GM12878 (cell line): ENCODE data around the gene ZPBP2. TPM values are rescaled to one million over a fixed set of nuclear protein-coding genes. Genes with fewer than 3 reads are reported as not detected.

ENCODE experiments used
- ATAC-seq: fragments of 200-7000 bp; cut with Tn5 transposase; 3 replicates; pipeline ENCODE4 v1.9.1; 2020; ENCODE audit warnings: mild to moderate bottlenecking, moderate library complexity
- BruUV-seq: library from RNA; stranded (reverse); fragments of 400-500 nt; replicated peaks from 2 replicates; lab custom pipeline; 2021; lab: Mats Ljungman, UMichigan
- CTCF ChIA-PET: fragments of 300-600 bp; sonication (Branson Sonifier 250); formaldehyde crosslinking; extraction: SDS; loops from one replicate; lab custom pipeline; 2021; ENCODE audit warnings: inconsistent platforms; lab: Yijun Ruan, JAX
- POLR2A ChIA-PET: fragments of 350-600 bp; formaldehyde crosslinking; extraction: SDS; loops from one replicate; lab custom pipeline; 2021; ENCODE audit warnings: inconsistent platforms; lab: Charles Lee
- RAD21 ChIA-PET: fragments of 300-600 bp; sonication (Branson Sonifier 250); formaldehyde crosslinking; loops from one replicate; lab custom pipeline; 2023; ENCODE audit warnings: antibody characterized with exemption; ENCODE audit not compliant: unreplicated experiment; lab: Charles Lee
- SMC1A ChIA-PET: fragments of 300-600 bp; sonication (Branson Sonifier 250); formaldehyde crosslinking; loops from one replicate; lab custom pipeline; 2023; ENCODE audit not compliant: unreplicated experiment, uncharacterized antibody; lab: Charles Lee
- DNase-seq: peaks from one replicate; pipeline ENCODE4 v3.0.0-alpha.2; 2011; ENCODE audit warnings: low read depth, low spot score
- FAIRE-seq: peaks from 3 replicates; lab custom pipeline; 2011; peaks lifted over from hg19 to GRCh38; lab: Jason Lieb, UNC
- H2AFZ ChIP-seq: 2 replicates; pipeline ENCODE4 v1.6.0; 2011; ENCODE audit warnings: low read depth, low read length, control low read depth; ENCODE audit not compliant: control insufficient read depth
- H3K27ac ChIP-seq: 2 replicates; pipeline ENCODE4 v1.5.1; 2011; ENCODE audit warnings: control low read depth; ENCODE audit not compliant: control insufficient read depth, insufficient read depth
- H3K27me3 ChIP-seq, 2 experiments: replicated peaks in 1 of 2; 2 replicates each; pipeline versions ENCODE4 v1.6.0 to v1.6.1; 2011; ENCODE audit warnings: low read length in 1 of 2; ENCODE audit not compliant: control insufficient read depth in 2 of 2, insufficient read depth in 2 of 2
- H3K36me3 ChIP-seq, 2 experiments: 2 replicates each; pipeline ENCODE4 v1.5.1; 2011; ENCODE audit warnings: low read length in 1 of 2; ENCODE audit not compliant: control insufficient read depth in 2 of 2, insufficient read depth in 2 of 2
- H3K4me1 ChIP-seq: 2 replicates; pipeline ENCODE4 v1.6.1; 2011; ENCODE audit warnings: mild to moderate bottlenecking, low read length, moderate library complexity, mixed read lengths; ENCODE audit not compliant: control insufficient read depth, insufficient read depth
- H3K4me2 ChIP-seq: 2 replicates; pipeline ENCODE4 v1.6.0; 2011; ENCODE audit warnings: control low read depth; ENCODE audit not compliant: control insufficient read depth, insufficient read depth
- H3K4me3 ChIP-seq: fragments of 200-600 bp; sonication (generic); 2 replicates; pipeline ENCODE4 v1.5.1; 2016
- H3K79me2 ChIP-seq: 2 replicates; pipeline ENCODE4 v1.6.0; 2011; ENCODE audit warnings: low read length; ENCODE audit not compliant: control insufficient read depth, insufficient read depth
- H3K9ac ChIP-seq: 2 replicates; pipeline ENCODE4 v1.8.0; 2011; ENCODE audit warnings: low read length, control low read depth, mixed read lengths; ENCODE audit not compliant: control insufficient read depth, insufficient read depth
- H3K9me3 ChIP-seq: replicated peaks from 3 replicates; pipeline ENCODE4 v1.5.1; 2011; ENCODE audit warnings: mild to moderate bottlenecking, low read length; ENCODE audit not compliant: control insufficient read depth, insufficient read depth
- H4K20me1 ChIP-seq: 2 replicates; pipeline ENCODE4 v1.6.0; 2011; ENCODE audit not compliant: control insufficient read depth, insufficient read depth
- CHD4 ChIP-seq: fragments of 200-600 bp; sonication (generic); IDR thresholded peaks from 2 replicates; pipeline ENCODE4 v1.6.1; 2016; ENCODE audit warnings: mild to moderate bottlenecking
- MEF2B ChIP-seq: fragments of 450-650 bp; IDR thresholded peaks from 2 replicates; pipeline ENCODE4 v1.6.1; 2018; ENCODE audit warnings: mild to moderate bottlenecking, moderate library complexity; ENCODE audit not compliant: partially characterized antibody, poor library complexity, severe bottlenecking
- NR2C1 ChIP-seq: fragments of 450-650 bp; IDR thresholded peaks from 2 replicates; pipeline ENCODE4 v1.6.1; 2017; ENCODE audit warnings: antibody characterized with exemption, mild to moderate bottlenecking, moderate library complexity
- POLR2A ChIP-seq: IDR thresholded peaks from 2 replicates; pipeline ENCODE4 v1.6.1; 2011; ENCODE audit warnings: low read depth, mild to moderate bottlenecking, low read length
- POLR2AphosphoS5 ChIP-seq: IDR thresholded peaks from 2 replicates; pipeline ENCODE4 v1.6.1; 2011; ENCODE audit warnings: mild to moderate bottlenecking, low read length, inconsistent platforms
- WGBS: methylation state at CpG from one replicate; pipeline ENCODE4 v1.1.6; 2016; ENCODE audit warnings: low lambda C conversion rate; ENCODE audit not compliant: insufficient replicate concordance, insufficient coverage; ENCODE audit errors: missing lambda C conversion rate; 5-methylcytosine and 5-hydroxymethylcytosine counted together
- in situ Hi-C: fragments of 300-500 bp; cut with MboI; formaldehyde crosslinking; loops from 9 replicates; pipeline ENCODE4 v1.14.3; 2018; ENCODE audit warnings: mixed read lengths
- intact Hi-C: fragments of 100-400 bp; cut with micrococcal nuclease; formaldehyde crosslinking; loops from one replicate; pipeline ENCODE4 v1.14.2; 2022; ENCODE audit not compliant: unreplicated experiment
- polyA plus RNA-seq, 11 experiments: library from polyadenylated mRNA; depleted of rRNA in 4 of 11; unstranded in 6 of 11; stranded (reverse) in 5 of 11; fragments of >200 nt; fragmentation: Nextera tagmentation in 4 of 11; fragmentation: Illumina TruSeq in 1 of 11; extraction: Ambion mirVana in 4 of 11; extraction: Trizol in 1 of 11; gene quantifications; 1 replicate in 1 of 11; 2 replicates in 10 of 11; pipeline versions ENCODE4 v1.2.1 to v1.2.3, GENCODE V29; 2011 to 2016; ENCODE audit warnings: inconsistent platforms in 2 of 11, missing spikeins in 2 of 11, low read depth in 1 of 11
- total RNA-seq, 4 experiments: library from RNA; depleted of rRNA in 3 of 4; stranded (reverse); fragments of >200 nt in 3 of 4; fragmentation: Illumina TruSeq in 1 of 4; extraction: Trizol in 1 of 4; gene quantifications; 2 replicates each; pipeline versions ENCODE4 v1.2.1 to v1.2.3, GENCODE V29; 2013 to 2021

Gene ZPBP2
- total and polyA plus RNA-seq, 10 of the 15 experiments (the other 5 are each of a cell fraction or from before 2014, with no cell fraction given): 0.33 to 1.0 (median 0.58) TPM

- BruUV-seq: no TSS peak
- Histone ChIP-seq H3K4me2 (no peak overlapping the region), H3K9ac (no peak overlapping the region), H4K20me1 (no peaks in the 10 kb centered on the region), H3K9me3 (peaks cover 29% of the 10 kb centered on the region), H3K4me1 (no peaks in the 10 kb centered on the region; the same call in 1 of the 2 replicates), H3K27me3 (no peaks in the 10 kb centered on the region), H2AFZ (no peak overlapping the region), H3K4me3 (no peak overlapping the region), H3K36me3 (peaks cover 17 to 34% of the 10 kb centered on the region in 2 experiments), H3K27ac (no peak overlapping the region), H3K79me2 (peaks cover 72% of the 10 kb centered on the region)
- 97% methylated on average over 17 of the region's 17 CpGs for WGBS
- ChIA-PET SMC1A (interaction anchor here (1.0 to 3.7 kb wide), 8 partner anchors 8 to 212 kb away, joined by 3 to 16 read pairs (median 4); no protein-coding TSS in a partner anchor), CTCF (interaction anchor here (0.6 to 2.3 kb wide), 8 partner anchors 11 to 251 kb away, joined by 3 to 10 read pairs (median 3); partner anchors contain the start of genes IKZF3 and PSMD3), POLR2A (interaction anchor here (0.9 to 1.9 kb wide), 3 partner anchors 8 to 22 kb away, joined by 4 to 7 read pairs (median 7); no protein-coding TSS in a partner anchor), RAD21 (interaction anchor here (1.0 to 1.1 kb wide), 2 partner anchors 13 to 25 kb away, joined by 3 to 4 read pairs; no protein-coding TSS in a partner anchor)
- in situ Hi-C loops (no loop called here), intact Hi-C loops (no loop called here)
- FAIRE-seq (no peak), ATAC-seq (peak; percentile 28), DNase-seq (no peak)
- TF ChIP-seq NR2C1: no peak
- TF ChIP-seq MEF2B: no peak
- peak; percentile 45 for TF ChIP-seq POLR2A
- TF ChIP-seq POLR2AphosphoS5: 0 out of 2 replicates have a peak, but pooled peaks have one; percentile 42
Observed at GRCh38 chr17:39835038-39835786, 32.8 kb upstream of the ZPBP2 start.

- ChIA-PET CTCF (interaction anchor here (1.1 to 2.3 kb wide), 3 partner anchors 10 to 17 kb away, joined by 3 to 10 read pairs (median 6); no protein-coding TSS in a partner anchor), SMC1A (interaction anchor here (2.0 to 3.7 kb wide), 2 partner anchors 10 to 15 kb away, joined by 7 to 16 read pairs; no protein-coding TSS in a partner anchor), POLR2A (interaction anchor here (0.9 to 1.9 kb wide), 2 partner anchors 15 to 21 kb away, joined by 7 read pairs; no protein-coding TSS in a partner anchor), RAD21 (no interaction called here)
- intact Hi-C loops: no loop called here
- Histone ChIP-seq H4K20me1 (no peaks in the 10 kb centered on the region), H3K9ac (no peak overlapping the region), H3K4me3 (no peak overlapping the region), H3K36me3 (peaks cover 19 to 31% of the 10 kb centered on the region in 2 experiments), H2AFZ (no peak overlapping the region), H3K79me2 (peaks cover 81% of the 10 kb centered on the region), H3K4me2 (no peak overlapping the region), H3K4me1 (no peaks in the 10 kb centered on the region; the same call in 1 of the 2 replicates), H3K27me3 (no peaks in the 10 kb centered on the region), H3K9me3 (peaks cover 29% of the 10 kb centered on the region), H3K27ac (no peak overlapping the region)
- DNase-seq: no peak
- TF ChIP-seq CHD4 (no peak), POLR2A (peak; percentile 47; the same call in 1 of the 2 replicates)
- in situ Hi-C loops: no loop called here
- WGBS: 100% methylated on average over 6 of the region's 6 CpGs
- BruUV-seq: no TSS peak
- no peak for FAIRE-seq
- no peak for ATAC-seq
Observed at GRCh38 chr17:39836117-39836516, 31.9 kb upstream of the ZPBP2 start.
